DOHH2 (cell line): ENCODE measurements around the gene SPATA20.

Experiments
- CTCF ChIP-seq: fragments of 200-600 bp; sonication (generic); IDR thresholded peaks from one replicate; pipeline ENCODE4 v1.5.1; 2014; ENCODE audit warnings: antibody characterized with exemption, mild to moderate bottlenecking, low read depth, low read length; ENCODE audit not compliant: poor library complexity, severe bottlenecking
- EZH2phosphoT487 ChIP-seq: fragments of 200-600 bp; sonication (generic); IDR thresholded peaks from 2 replicates; pipeline ENCODE4 v1.6.1; 2017; ENCODE audit warnings: borderline replicate concordance, mild to moderate bottlenecking, antibody characterized with exemption, low read length, moderate library complexity, mixed read lengths

DNA sequence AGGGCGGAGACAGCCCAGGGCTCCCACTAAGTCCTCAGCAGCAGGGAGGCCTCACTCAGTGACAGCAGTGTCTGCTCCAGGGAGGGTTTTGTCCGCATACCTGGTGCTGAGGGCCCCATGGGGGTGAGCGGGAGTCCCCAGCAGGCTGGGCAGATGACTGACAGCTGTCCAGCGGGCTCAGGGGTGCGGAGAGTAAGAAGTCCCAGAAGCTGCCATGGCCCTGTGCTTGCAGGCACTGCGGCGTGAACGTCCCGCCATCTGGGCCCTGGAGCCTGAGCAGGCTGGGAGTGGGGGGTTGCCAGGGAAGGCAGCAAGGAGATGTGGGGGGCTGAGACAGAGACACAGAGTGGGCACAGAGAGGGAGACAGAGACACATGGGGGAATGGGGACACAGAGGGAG lies 33.7 kb downstream of the SPATA20 start:
- no peak for TF ChIP-seq CTCF
- no peak for TF ChIP-seq EZH2phosphoT487
